ENCODE measurements around the gene TGM4.

GRCh38 chr3:44927371-44927770 is 53.0 kb downstream of the TGM4 start:
- TF ChIP-seq CTCF (IDR thresholded peaks at IDR 0.05; ENCODE audit: insufficient read depth, low read depth, low read length): no peak
- TF ChIP-seq EZH2 (IDR thresholded peaks at IDR 0.05; ENCODE audit: insufficient read depth, low read length): no peak

All from astrocyte (in vitro differentiated cells and primary cell).